Activated gamma-delta T cell treated with Interleukin-2 at 50 U/mL for 16 hours (primary cell): ENCODE results near the gene NAT10.

Source experiments
- DNase-seq: peaks from one replicate; pipeline ENCODE4 v3.0.0-alpha.2; 2020

Gene NAT10

DNA sequence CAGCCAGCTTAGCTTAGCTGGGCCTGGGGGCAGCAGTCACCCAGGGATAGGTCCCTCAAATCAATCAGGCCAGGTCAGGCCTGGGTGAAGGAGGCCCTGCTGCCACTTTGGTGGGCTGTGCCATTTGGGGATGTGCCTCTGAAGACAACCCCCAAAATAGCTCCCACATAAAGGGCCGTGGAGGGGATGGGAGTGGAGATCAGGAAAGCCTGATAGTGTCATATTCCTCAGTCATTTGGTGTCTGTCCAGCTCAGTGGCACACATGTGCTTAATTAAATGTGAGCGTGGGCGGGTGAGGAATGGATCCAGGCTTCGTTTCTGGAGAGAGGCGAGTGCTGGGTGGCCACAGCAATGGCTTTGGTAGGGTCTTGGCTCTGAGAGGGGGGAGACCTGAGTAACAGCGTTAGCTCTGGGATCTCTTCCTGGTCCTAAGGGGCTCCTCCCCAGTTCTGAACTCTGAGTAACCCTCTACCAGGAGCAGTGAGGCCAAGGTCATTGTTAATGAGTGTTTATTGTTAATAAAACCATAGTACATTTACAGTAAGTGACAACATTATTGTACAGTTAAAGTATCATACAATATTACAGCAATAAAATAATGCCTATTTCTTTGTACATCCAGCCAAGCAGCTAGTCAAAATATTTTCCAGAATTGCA lies 45.2 kb downstream of the NAT10 start:
- no peak for DNase-seq

DNA sequence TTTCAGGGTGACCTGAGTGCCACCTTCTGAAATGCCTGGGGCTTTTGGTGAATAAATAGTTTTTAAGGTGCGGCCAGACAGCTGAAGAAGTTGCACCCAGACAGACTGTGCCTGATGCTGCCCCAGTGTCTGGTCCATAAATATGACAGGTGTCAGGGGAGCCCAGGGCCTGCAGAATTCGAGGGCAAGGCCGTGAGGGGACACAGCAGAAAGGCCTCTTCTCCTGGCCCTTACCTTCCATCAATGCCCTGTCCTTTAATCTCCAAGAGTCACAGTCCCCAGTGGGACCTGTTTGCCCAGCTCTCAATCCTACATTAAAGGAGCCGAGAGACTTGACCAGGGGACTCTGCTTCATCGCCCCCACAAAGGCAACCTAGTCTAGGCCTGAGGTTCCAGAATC lies 45.7 kb downstream of the NAT10 start:
- DNase-seq: no peak

DNA sequence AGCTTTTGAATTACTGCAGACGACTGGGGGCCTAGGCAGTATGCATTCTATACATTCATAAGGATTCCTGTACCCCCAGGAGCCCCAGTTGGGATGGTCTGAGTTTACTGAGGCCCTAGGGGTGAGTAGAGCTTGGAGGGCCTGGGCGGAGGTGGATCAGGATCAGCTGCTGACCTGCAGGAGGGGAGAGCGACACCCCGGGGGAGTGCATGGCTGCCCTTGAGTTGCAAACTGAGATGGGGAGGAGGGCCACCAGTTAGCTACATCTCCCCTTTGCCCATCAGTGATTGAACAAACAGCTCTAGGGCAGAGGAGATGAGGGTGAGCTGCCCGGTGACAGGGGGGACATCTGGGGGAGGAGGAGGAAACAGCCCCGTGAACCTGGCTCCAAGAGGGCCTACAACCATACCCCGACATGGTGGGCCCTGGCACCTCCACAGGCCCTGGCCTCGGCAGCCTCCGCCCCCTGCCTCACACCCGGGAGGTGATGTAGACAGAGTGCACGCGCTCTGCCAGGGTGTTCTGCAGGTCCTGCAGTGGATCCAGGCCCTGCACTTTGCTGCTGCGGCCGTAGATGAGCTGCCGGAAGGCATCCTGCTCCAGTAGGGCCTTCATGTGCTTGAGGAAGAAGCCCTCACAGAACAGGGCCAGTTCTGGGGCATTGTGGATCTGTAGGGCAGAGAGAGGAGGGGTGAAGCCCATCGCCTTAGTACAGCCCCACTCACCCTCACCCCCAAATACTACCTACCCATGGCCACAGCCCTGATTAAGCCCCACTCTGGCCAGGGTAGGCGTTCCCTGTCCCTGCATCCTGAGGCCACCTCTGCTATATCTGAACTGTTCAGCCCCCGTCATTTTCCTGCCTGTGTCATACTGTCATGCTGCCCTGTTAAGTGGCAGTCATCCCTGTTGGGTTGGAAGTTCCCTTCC lies 46.8 kb downstream of the NAT10 start:
- DNase-seq: no peak

DNA sequence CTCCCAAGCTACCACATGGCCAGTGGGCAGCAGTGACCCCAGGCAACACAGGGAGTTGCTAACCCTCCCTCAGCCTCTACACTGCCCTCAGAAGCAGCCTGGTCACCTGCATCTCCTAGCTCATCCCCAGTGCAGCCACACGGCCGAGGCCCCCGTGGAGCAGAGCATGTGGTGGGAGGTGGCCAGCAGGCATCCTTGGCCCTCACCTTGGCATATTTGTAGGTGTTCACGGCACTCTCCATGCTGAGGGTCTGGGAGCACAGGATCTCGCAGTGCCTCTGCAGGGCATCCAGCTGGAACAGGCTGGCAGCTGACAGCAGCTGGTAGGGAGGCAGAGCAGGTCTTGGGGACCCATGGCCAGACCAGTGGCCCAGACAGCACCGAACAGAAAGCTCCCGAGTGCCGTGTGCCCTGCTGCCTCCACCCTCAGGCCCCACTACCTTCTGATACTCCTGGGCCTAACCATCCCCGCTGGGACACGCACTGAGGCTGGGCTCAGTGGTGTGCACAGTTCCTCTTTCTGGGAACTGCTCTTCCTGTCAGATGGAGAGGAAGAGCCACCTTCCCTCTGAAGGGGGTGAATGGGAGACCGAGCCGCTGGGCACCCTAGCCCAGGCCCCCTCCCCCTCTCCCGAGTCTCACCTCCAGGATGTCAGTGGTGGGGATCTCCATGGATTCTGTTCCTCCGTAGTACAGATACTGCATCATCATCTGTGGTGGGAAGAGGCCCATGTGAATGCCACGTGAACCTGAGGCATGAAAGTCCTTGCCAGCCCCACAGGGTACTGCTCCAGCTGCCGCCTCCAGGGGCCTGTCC lies 48.8 kb downstream of the NAT10 start:
- DNase-seq: no peak

DNA sequence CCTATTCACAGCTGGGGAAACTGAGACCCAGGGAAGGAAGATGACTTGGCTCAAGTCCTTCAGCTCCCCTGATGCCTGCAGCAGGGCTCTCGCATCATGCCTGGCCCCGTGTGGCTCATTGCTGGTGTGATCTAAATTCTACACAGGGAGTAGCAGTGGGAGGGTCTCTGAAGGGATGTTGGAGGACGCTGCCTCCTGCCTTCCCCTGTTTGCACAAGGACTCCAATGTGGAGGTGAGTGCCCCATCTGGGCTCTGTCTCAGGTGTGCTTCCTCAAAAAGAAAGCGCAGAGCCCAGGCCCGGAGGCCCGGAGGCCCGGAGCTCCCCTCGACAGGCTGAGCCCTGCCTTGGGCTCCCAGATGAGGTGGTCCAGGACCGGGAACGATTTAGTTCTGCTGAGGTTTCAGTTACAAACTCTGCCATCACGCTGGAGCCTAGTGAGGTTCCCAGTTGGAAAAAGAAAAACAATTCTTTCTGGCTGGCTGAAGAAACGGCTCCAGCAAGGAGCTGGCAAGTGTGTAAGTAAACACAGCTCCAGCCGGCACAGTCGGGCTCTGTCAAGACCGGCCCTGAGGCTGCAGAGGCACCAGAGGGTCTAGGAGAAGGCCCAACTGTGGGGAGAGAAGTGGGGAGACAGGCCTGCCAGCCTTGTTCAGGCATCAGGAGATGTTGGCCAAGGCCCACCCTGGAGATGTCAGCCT lies 49.8 kb downstream of the NAT10 start:
- DNase-seq: no peak

DNA sequence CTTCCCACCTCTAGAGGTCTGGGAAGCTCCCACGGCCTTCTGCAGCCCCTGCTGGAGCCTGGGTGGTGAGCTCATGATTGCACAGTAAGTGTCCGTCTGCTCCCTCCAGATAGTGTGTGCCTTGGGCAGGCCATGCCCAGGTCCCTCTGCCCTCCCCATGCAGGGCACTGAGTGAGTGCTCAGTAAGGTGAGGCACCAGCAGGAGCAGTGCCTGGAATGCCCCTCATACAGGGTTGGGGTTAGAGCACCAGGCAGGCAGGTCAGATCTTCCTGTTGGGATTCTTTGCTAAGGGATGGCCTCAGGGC lies 50.3 kb downstream of the NAT10 start:
- no peak for DNase-seq

DNA sequence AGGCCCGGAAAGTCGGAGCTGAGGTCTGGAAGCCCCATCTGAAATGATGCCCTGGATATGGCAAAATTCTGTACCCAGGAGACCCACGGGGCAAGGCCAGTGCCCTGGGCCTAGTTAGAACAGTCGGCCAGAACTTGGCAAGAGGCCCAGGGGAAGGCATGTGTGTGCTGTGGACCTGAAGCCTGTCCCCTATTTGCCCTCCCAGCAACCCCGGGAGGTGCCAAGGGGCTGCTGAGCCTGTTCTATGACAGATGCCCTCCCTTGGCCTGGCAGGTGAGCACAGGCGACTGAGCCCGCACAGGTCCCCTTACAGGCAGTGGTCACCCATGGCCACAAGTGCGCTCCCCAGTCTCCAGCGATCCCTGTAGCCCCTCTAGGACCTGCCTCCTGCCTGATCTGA lies 51.7 kb downstream of the NAT10 start:
- DNase-seq: no peak

DNA sequence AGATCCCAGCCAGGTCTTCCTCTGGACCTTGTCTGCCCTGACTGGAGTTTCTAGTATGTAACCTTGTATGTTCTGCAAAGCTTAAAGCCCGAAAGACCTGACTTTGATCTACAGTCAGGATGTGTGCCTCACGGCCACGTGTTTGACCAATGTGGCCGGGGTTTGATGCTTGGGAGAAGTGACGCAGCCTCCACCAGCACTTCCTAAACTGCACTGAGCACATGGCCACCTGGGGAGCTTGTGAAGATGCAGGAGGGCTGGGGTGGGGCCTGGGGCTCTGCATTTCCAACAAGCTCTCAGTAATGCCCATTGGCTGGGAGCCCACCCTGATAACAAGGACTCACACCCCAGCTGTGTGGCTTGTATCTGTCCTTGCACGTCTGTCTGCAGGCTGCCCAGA lies 53.2 kb downstream of the NAT10 start:
- DNase-seq: no peak

DNA sequence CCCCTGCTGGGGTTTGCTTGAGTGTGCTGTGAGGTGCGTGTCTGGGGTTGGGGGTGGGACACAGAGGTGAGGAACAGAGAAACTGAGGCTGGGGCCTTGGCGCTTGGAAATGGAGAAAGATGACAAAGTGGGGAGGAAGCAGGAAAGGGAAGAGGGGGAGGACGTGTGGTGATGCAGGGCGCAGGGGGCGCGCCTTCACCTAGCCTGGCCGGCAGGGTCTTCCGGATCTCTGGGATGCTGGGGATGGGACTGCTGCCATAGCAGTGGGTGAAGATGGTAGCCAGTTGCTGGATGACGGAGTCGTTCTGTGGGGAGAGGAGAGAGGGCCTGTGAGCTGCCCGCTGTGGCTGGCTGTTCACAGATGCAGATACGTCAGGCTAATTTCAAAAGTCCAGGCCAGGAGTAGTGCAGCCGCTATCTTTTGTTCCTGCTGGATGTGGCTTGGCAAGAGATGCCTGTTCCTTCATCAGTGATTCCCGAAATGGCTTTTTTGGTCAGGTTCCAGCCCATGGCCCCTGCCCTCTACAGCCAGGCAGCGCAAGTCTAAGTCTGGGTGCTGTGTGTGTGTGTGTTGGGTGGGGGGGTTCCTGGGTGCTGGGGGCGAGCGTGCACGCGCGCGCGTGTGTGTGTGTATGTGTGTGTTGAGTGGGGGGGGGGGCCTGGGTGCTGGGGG lies 54.8 kb downstream of the NAT10 start:
- DNase-seq: no peak

DNA sequence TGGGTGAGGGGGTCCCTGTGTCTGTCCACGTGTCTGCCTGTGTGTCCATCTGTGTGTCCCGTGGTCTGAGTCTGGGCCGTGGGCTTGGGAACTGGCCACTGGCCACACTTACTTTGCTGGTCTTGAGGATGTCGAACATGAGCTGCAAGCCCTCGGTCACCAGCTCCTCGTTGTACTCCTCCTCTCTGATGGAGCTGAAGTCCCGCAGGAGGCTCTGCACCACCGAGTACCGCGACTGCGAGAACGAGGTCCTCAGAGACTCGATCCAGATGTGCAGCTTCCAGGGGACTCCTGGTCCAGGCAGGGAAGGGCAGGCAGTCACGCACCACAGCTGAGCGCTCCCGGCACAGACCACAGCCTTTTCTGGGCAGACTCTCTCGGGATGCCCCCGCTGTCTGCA lies 55.4 kb downstream of the NAT10 start:
- DNase-seq: no peak

DNA sequence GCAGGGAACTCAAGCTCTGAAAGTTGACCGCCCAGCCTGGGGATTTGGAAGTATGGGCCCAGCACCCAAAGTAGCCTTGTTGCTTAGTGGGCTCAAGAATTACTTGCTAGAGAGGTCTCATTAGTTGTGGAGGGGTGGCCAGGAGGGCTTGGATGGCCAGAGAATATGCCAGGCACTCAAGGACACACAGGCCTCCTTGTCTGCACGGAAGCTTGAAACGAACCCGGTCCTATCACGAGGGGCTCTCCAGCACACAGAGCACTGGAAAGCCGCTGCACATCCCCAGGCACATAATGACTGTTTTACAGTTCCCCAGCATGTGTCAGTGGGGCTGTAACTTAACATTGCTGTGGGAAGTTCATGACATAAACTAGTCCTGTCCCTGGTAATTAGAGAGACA lies 55.9 kb downstream of the NAT10 start:
- DNase-seq: no peak

DNA sequence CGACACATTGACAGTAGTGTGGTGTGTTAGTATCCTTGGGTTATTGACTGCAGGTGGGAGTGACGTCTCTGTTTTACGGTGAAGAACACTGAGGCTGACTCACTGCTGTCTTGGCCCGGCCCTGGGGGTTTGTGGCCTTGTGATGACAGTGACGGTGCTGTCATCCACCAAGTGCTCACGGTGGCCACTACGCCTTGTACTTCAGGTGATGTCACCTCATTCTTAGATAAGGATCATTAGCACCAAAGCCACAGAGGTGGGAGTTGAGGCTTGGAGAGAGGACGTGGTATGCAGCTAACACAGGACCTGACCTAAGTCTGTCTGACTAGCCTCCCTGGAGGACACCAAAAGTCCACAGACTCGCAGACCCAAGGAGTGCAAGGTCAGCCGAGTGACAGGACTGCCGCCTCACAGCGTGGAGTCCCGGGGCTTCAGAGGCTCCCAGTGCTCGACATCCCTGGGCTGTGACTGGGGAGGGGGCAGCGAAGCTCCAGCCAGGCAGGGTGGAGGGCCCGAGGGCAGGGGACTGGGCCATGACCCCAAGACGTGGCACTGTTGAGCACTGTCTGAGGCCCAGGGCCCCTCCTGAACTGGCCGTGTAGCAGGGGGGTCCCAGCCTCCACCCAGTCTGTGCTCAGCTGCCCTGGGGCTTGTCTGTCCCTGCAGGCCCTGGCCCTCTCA lies 56.5 kb downstream of the NAT10 start:
- DNase-seq: peak; percentile 35

DNA sequence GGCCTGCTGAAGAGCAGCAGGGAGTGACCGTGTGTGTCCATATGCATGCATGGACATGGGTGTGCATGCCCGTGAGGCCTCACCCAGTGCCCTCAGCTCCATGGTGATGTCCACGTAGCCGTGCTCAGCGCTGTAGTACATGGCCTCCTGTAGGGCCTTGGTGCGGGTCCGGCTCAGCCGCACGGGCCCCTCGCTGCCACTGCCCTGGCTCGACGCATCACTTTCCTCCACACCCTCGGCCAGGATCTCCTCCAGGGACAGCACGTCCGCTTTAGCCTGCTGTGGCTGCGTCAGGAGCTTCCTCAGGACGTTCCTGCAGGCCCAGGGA lies 57.0 kb downstream of the NAT10 start:
- no peak for DNase-seq

DNA sequence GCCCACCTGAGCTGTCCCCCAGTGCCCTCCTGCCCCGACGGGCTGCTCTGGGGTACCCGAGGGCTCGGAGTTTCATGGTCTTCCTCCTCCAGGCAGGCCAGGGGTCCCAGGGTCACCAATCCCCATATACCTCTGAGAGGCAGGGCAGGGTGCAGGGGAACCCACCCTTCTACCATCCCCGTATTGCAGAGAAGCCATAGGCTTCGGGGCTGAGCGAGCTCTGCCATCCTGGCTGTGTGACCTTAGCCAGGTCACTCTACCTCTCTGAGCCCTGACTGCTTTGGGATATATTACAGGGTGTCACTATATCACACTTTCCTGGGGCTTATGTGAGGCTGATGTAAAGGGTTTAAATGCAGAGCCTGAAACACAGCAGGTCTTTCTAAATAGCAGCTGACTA lies 57.4 kb downstream of the NAT10 start:
- no peak for DNase-seq

DNA sequence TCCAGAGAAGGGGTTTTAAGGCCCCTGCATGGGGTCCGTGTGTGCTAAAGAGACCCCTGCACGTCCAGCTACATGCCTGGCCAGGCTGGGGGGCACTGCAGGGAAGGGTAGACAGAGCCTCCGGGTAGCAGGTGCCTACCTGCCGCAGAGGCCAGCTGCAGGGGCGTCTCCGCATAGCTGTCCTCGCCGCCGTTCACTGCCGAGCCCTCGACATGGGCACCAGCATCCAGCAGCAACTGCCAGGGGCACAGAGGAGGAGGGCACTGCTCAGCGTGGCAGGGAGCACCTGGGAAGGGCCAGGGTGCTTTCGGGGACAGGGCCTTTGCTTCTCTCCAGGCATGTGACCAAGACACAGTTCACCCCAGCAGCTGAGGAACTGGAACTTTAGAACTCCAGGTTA lies 59.7 kb downstream of the NAT10 start:
- no peak for DNase-seq

DNA sequence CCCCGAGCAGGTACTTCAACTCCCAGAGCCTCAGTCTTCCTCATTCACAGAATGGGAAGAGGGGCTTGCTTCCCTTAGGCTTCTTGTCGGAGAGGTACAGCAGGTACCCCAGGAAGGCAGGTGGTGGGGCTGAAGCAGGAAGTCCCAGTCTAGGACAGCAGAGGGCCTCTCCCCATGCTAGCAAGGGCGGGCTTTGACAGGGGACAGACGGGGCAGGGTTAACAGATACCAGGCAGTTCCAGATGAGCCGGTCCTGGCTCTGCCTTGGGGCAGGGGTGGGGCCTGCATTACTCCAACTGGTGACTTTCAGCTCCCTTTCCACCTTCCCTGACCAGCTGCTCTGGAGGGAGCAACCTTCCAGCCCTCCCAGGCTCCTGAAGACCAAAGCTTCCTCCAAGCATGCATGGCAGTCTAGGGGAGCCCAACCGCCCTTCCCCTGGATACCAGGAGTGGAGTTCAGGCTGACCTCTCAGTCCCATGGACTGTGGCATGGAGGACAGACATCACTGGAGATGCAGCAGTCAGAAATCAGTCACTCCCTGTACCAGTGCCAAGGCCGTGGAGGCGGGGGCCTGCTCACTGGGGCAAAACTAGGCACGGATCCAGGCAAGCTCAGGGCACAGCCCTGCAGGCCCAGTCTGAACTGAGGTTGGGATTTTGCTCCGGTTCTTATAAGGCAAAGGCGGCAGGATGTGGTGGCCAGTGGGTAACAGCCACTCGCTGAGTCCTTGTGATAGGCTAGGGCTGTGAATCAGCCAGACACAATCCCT lies 60.5 kb downstream of the NAT10 start:
- DNase-seq: no peak

DNA sequence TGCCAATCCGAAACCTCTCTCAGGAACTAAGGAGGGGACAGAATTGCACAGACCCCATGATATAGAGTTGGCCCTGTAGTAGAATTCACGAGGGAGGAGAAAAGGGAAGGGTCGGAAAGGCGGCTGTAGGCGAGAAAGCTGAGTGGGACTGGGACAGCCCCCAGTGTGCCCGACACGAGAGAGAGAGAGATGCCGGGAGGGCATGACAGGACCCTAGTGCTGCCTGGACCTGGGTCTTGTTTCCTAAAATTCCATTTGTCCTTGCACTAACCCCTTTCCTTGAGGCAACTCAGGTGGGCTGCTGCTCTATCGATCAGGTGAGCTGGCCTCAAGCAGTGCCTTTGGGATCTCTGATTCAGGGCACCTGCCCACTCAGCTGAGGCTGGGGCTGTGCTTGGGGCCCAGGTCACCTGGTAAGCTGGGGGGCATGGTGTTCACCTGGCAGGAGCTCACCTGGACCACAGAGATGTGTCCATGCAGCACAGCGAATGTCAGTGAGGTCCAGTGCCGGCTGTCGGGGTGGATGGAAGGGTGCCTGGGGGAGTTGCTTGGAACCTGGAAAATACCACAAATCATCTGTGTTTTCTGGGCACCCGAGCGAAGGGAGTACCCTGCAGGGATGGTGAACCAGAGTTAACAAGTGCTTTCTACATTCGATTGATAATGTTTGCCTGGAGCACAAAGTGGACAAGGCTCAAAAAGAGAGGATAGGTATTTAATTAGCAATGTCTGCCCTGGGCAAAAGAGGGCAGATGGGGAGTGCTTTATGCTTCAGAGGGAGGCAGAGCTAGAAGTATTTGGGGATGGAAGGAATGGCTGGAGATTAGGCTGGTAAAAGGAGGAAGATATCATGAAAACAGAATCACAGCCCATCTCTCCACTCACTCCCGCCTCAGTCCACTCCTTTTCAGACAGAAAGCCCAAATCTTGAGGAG lies 61.6 kb downstream of the NAT10 start:
- DNase-seq: no peak

DNA sequence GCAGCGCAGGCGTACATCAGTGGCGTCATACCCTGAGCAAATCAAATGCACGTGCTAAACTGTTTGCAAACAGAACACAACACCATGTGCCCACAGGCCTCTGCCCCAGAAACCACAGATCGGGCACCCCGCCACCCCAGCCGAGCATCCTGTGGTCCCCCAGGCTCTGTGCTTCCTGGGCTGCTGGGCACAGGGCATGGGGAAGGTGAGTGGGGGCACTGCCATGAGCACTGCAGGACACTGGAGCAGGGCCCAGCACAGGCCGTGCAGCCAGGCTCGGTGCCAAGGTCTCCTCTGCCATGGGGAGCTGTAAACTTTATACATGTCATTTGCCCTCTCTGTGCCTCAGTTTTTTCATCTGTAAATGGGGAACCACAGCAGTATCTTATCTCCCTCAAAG lies 62.5 kb downstream of the NAT10 start:
- no peak for DNase-seq

DNA sequence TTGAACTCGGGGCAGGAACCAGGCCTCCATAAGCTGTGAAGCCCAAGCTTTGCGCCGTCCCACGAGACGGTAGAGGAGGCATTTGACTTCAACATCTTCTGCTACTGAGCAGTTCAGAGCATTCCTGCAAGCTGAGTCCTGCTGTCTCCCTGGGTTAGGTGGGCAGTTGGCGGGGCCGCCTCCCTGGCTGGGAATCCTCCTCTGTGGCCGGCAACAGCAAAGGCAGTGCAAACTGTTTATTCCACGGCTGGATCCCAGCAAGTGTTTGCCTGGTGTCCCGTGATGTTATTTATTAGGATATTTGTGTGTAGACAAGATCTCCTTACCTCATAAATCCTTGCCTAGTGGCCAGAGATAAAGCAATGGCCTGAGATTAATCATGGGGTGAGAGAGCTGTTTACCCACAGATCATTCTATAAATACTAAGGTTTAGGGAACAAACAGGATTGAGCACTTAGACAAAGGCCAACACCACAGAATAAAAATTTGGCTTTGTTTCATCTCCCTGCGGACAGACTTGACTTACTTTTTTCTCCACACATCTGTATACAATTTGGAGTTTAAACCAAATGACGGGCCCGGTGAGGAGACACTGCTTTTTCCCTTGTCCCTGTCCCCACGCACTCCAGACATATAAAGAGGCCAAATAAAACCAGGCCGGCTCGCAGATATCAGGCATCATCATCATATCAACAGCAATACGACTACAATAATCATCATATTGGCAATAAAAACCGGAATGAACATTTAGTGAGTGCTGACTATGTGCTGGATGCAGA lies 63.4 kb downstream of the NAT10 start:
- DNase-seq: no peak
